CD14-positive monocyte (primary cell): ENCODE data around the gene GRM3. TPM values are rescaled to one million over a fixed set of nuclear protein-coding genes. Genes with fewer than 3 reads are reported as not detected.
"Not testable (repeated sequence)": the region's sequence is repeated elsewhere in the genome, so short reads cannot be mapped to it uniquely, and the experiment has no call there.

ENCODE experiments used
- DNase-seq, 3 donors: peaks; one replicate each; pipeline ENCODE4 v3.0.0-alpha.2; 2011 to 2022
- H2AFZ ChIP-seq: 2 replicates; pipeline ENCODE4 v1.6.0; 2012; ENCODE audit warnings: mild to moderate bottlenecking, low read depth, low read length, inconsistent platforms; ENCODE audit not compliant: insufficient read depth, poor library complexity, severe bottlenecking
- H3K27ac ChIP-seq, 2 donors: 1 replicate in 1 of 2; 2 replicates in 1 of 2; pipeline ENCODE4 v1.5.1; 2012 to 2013; ENCODE audit warnings: low read length in 2 of 2, control low read depth in 1 of 2, inconsistent platforms in 1 of 2, low read depth in 1 of 2, mild to moderate bottlenecking in 1 of 2
- H3K27me3 ChIP-seq, 2 donors: one replicate each; pipeline versions ENCODE4 v1.6.0 to v1.6.1; 2011 to 2013; ENCODE audit warnings: low read length in 2 of 2; ENCODE audit not compliant: control insufficient read depth in 2 of 2, insufficient read depth in 2 of 2
- H3K36me3 ChIP-seq, 2 donors: replicated peaks in 1 of 2; 1 replicate in 1 of 2; 2 replicates in 1 of 2; pipeline versions ENCODE4 v1.5.1 to v1.6.1; 2012 to 2013; ENCODE audit warnings: low read length in 2 of 2, control low read depth in 1 of 2, inconsistent platforms in 1 of 2, mild to moderate bottlenecking in 1 of 2; ENCODE audit not compliant: insufficient read depth in 2 of 2, control insufficient read depth in 1 of 2
- H3K4me1 ChIP-seq, 2 donors: 1 replicate in 1 of 2; 2 replicates in 1 of 2; pipeline versions ENCODE4 v1.5.1 to v1.6.1; 2012 to 2013; ENCODE audit warnings: low read length in 2 of 2, control low read depth in 1 of 2, inconsistent platforms in 1 of 2, mild to moderate bottlenecking in 1 of 2, moderate library complexity in 1 of 2; ENCODE audit not compliant: insufficient read depth in 2 of 2, control insufficient read depth in 1 of 2
- H3K4me2 ChIP-seq: replicated peaks from 2 replicates; pipeline ENCODE3; 2012; ENCODE audit warnings: low read length, moderate library complexity, mild to moderate bottlenecking; ENCODE audit not compliant: poor library complexity, severe bottlenecking; ENCODE audit errors: extremely low read depth
- H3K4me3 ChIP-seq, 3 experiments: fragments of 200-600 bp in 1 of 3; sonication (generic) in 1 of 3; replicated peaks in 1 of 3; 1 replicate in 2 of 3; 2 replicates in 1 of 3; pipeline ENCODE4 v1.5.1; 2011 to 2013; ENCODE audit warnings: low read length in 3 of 3, mild to moderate bottlenecking in 3 of 3, control low read depth in 2 of 3, low read depth in 2 of 3, inconsistent platforms in 1 of 3, moderate library complexity in 1 of 3
- H3K79me2 ChIP-seq: 2 replicates; pipeline ENCODE4 v1.6.0; 2012; ENCODE audit warnings: mild to moderate bottlenecking, control low read depth, inconsistent platforms, low read length, moderate library complexity; ENCODE audit not compliant: insufficient read depth
- H3K9ac ChIP-seq: 2 replicates; pipeline ENCODE4 v1.6.0; 2017; ENCODE audit warnings: low read length, mild to moderate bottlenecking; ENCODE audit not compliant: insufficient read depth, poor library complexity, severe bottlenecking
- H3K9me3 ChIP-seq, 2 donors: replicated peaks in 1 of 2; 1 replicate in 1 of 2; 2 replicates in 1 of 2; pipeline versions ENCODE4 v1.5.1 to v1.6.1; 2012 to 2013; ENCODE audit warnings: low read length in 2 of 2, control low read depth in 1 of 2; ENCODE audit not compliant: control insufficient read depth in 1 of 2, insufficient read depth in 1 of 2
- H4K20me1 ChIP-seq: 2 replicates; pipeline ENCODE4 v1.6.0; 2012; ENCODE audit warnings: mild to moderate bottlenecking, low read length, control low read depth, moderate library complexity; ENCODE audit not compliant: insufficient read depth
- H3K27ac Mint-ChIP-seq, 7 donors: one replicate each; pipeline ENCODE4 v1.8.0; 2020; ENCODE audit warnings: mild to moderate bottlenecking in 7 of 7, mixed read lengths in 7 of 7, moderate library complexity in 6 of 7, inconsistent platforms in 2 of 7
- H3K27me3 Mint-ChIP-seq, 3 donors: one replicate each; pipeline ENCODE4 v1.8.0; 2021 to 2022; ENCODE audit warnings: low read depth in 3 of 3, mild to moderate bottlenecking in 3 of 3, mixed read lengths in 3 of 3, moderate library complexity in 3 of 3, inconsistent platforms in 1 of 3
- H3K36me3 Mint-ChIP-seq, 2 donors: one replicate each; pipeline ENCODE4 v1.8.0; 2020; ENCODE audit warnings: mixed read lengths in 2 of 2, inconsistent platforms in 1 of 2, mild to moderate bottlenecking in 1 of 2
- H3K4me1 Mint-ChIP-seq: one replicate; pipeline ENCODE4 v1.8.0; 2020; ENCODE audit warnings: mild to moderate bottlenecking, mixed read lengths
- H3K4me3 Mint-ChIP-seq, 2 donors: one replicate each; pipeline ENCODE4 v1.8.0; 2020; ENCODE audit warnings: mild to moderate bottlenecking in 2 of 2, mixed read lengths in 2 of 2, moderate library complexity in 1 of 2
- H3K9me3 Mint-ChIP-seq, 7 donors: one replicate each; pipeline ENCODE4 v1.8.0; 2020 to 2022; ENCODE audit warnings: mixed read lengths in 7 of 7, mild to moderate bottlenecking in 6 of 7, moderate library complexity in 6 of 7, inconsistent platforms in 2 of 7
- CTCF ChIP-seq: fragments of 200-600 bp; IDR thresholded peaks from one replicate; pipeline ENCODE4 v1.8.0; 2022; ENCODE audit warnings: antibody characterized with exemption, mild to moderate bottlenecking
- WGBS: methylation state at CpG from one replicate; pipeline ENCODE4 v1.1.5; 2013; ENCODE audit warnings: missing lambda C conversion rate; ENCODE audit not compliant: insufficient coverage; 5-methylcytosine and 5-hydroxymethylcytosine counted together
- intact Hi-C, 2 donors: fragments of 100-400 bp; cut with micrococcal nuclease; formaldehyde crosslinking; loops; one replicate each; pipeline versions ENCODE4 v1.15.0 to v1.15.1; 2023
- polyA plus RNA-seq, 3 donors: library from polyadenylated mRNA; depleted of rRNA in 1 of 3; unstranded in 2 of 3; stranded (reverse) in 1 of 3; fragments of 300-500 nt in 2 of 3; fragments of >200 nt in 1 of 3; fragmentation: Illumina TruSeq in 2 of 3; gene quantifications; 1 replicate in 2 of 3; 2 replicates in 1 of 3; pipeline ENCODE4 v1.2.3, GENCODE V29; 2012 to 2021

The GRM3 gene
- polyA plus RNA-seq, 3 donors = not detected

GRCh38 chr7:86598721-86599120 is 45.0 kb upstream of the GRM3 start:
- 93% methylated on average over 7 of the region's 9 CpGs for WGBS
- no peaks in the 10 kb centered on the region for H3K79me2 ChIP-seq
- H3K9me3 ChIP-seq = peaks cover 3 to 23% of the 10 kb centered on the region in 2 donors
- H3K27ac ChIP-seq = no peak overlapping the region
- no peak overlapping the region for H3K4me2 ChIP-seq
- H3K4me1 Mint-ChIP-seq = no peaks in the 10 kb centered on the region
- H3K4me1 ChIP-seq = no peaks in the 10 kb centered on the region
- H2AFZ ChIP-seq = no peak overlapping the region
- H3K9me3 Mint-ChIP-seq = peaks cover 2 to 18% (median 10%) of the 10 kb centered on the region in 7 donors
- H3K36me3 Mint-ChIP-seq = no peaks in the 10 kb centered on the region
- H3K4me3 Mint-ChIP-seq = no peak overlapping the region
- no peaks in the 10 kb centered on the region for H3K36me3 ChIP-seq
- H3K9ac ChIP-seq = no peak overlapping the region
- intact Hi-C loops = no loop called here
- H3K4me3 ChIP-seq = no peak overlapping the region
- no peak for DNase-seq
- no peaks in the 10 kb centered on the region for H4K20me1 ChIP-seq
- no peak for TF ChIP-seq CTCF
- H3K27me3 ChIP-seq = no peaks in the 10 kb centered on the region
- no peak overlapping the region for H3K27ac Mint-ChIP-seq
- peaks cover 0 to 2% (median 0%) of the 10 kb centered on the region in 3 donors for H3K27me3 Mint-ChIP-seq

GRCh38 chr7:86600506-86601290 is 43.0 kb upstream of the GRM3 start:
- H3K36me3 ChIP-seq = no peaks in the 10 kb centered on the region
- Mint-ChIP-seq H3K9me3 (peaks cover 2 to 18% (median 10%) of the 10 kb centered on the region in 7 donors), H3K27me3 (no peaks in the 10 kb centered on the region), H3K36me3 (no peaks in the 10 kb centered on the region), H3K4me1 (no peaks in the 10 kb centered on the region), H3K27ac (no peak overlapping the region), H3K4me3 (no peak overlapping the region)
- no peaks in the 10 kb centered on the region for H3K79me2 ChIP-seq
- no peaks in the 10 kb centered on the region for H3K27me3 ChIP-seq
- 93% methylated on average over 6 of the region's 6 CpGs for WGBS
- no peak overlapping the region for H3K4me2 ChIP-seq
- H4K20me1 ChIP-seq = no peaks in the 10 kb centered on the region
- H2AFZ ChIP-seq = no peak overlapping the region
- peaks cover 3 to 23% of the 10 kb centered on the region in 2 donors for H3K9me3 ChIP-seq
- H3K27ac ChIP-seq = no peak overlapping the region
- no peaks in the 10 kb centered on the region for H3K4me1 ChIP-seq
- no peak overlapping the region for H3K4me3 ChIP-seq
- H3K9ac ChIP-seq = no peak overlapping the region
- no peak for TF ChIP-seq CTCF
- intact Hi-C loops = no loop called here
- no peak for DNase-seq

- not testable (repeated sequence) for H3K4me3 Mint-ChIP-seq
Observed at GRCh38 chr7:86615711-86616110, 28.0 kb upstream of the GRM3 start.

More at GRCh38 chr7:86615711-86616110, 28.0 kb upstream of the GRM3 start:
- H3K4me2 ChIP-seq, H3K9me3 Mint-ChIP-seq, H3K4me3 ChIP-seq, intact Hi-C loops, H2AFZ ChIP-seq, H3K27me3 ChIP-seq, H3K27ac ChIP-seq, H3K36me3 ChIP-seq, H3K27me3 Mint-ChIP-seq, H3K79me2 ChIP-seq, DNase-seq, H3K4me1 Mint-ChIP-seq, H3K27ac Mint-ChIP-seq, H3K36me3 Mint-ChIP-seq, H3K4me1 ChIP-seq, H4K20me1 ChIP-seq, H3K9ac ChIP-seq: not testable (repeated sequence)
- 100% methylated on average over 1 of the region's 2 CpGs for WGBS
- peaks cover 3 to 11% of the 10 kb centered on the region in 2 donors for H3K9me3 ChIP-seq
